GM19452 (cell line): ENCODE results near the gene RND2.

Experiments used
- ATAC-seq: cut with Tn5 transposase; IDR thresholded peaks from one replicate; pipeline ENCODE4 v1.9.1; 2021; ENCODE audit not compliant: unreplicated experiment

The RND2 gene

GRCh38 chr17:43006639-43007551, 18.1 kb upstream of the RND2 start, which contains the start of gene IFI35:
Gene IFI35, plus strand, starts transcription at chr17:43006784. Its CDS starts 164 bp downstream, at chr17:43006948.
- peak; percentile 93 for ATAC-seq

GRCh38 chr17:43010667-43011308, 14.2 kb upstream of the RND2 start:
- no peak for ATAC-seq

- ATAC-seq: no peak
Measured at GRCh38 chr17:43011728-43012472, 13.1 kb upstream of the RND2 start.

GRCh38 chr17:43013296-43013695, 11.7 kb upstream of the RND2 start:
- ATAC-seq: no peak

GRCh38 chr17:43014020-43014648, 10.9 kb upstream of the RND2 start:
- no peak for ATAC-seq

GRCh38 chr17:43014649-43015542, 10.1 kb upstream of the RND2 start:
- ATAC-seq: no peak

- ATAC-seq: no peak
Measured at GRCh38 chr17:43015579-43015978, 9.5 kb upstream of the RND2 start.

- no peak for ATAC-seq
Measured at GRCh38 chr17:43016216-43016615, 8.8 kb upstream of the RND2 start.

- ATAC-seq: no peak
Measured at GRCh38 chr17:43018008-43018853, 6.8 kb upstream of the RND2 start.

- no peak for ATAC-seq
Measured at GRCh38 chr17:43018932-43019331, 6.1 kb upstream of the RND2 start.

- ATAC-seq: no peak
Measured at GRCh38 chr17:43019418-43019817, 5.6 kb upstream of the RND2 start.

- ATAC-seq: no peak
Measured at GRCh38 chr17:43020030-43020621, 4.9 kb upstream of the RND2 start.

- ATAC-seq: no peak
Measured at GRCh38 chr17:43020789-43021740, 4.0 kb upstream of the RND2 start.

GRCh38 chr17:43021741-43022512, 3.1 kb upstream of the RND2 start, which contains the start of gene VAT1:
Gene VAT1, minus strand, starts transcription at chr17:43022385. Its CDS starts 63 bp downstream, at chr17:43022322.
- ATAC-seq: no peak

GRCh38 chr17:43025290-43025657, 243 bp downstream of the RND2 start:
- ATAC-seq: no peak

GRCh38 chr17:43025766-43026537, 921 bp downstream of the RND2 start:
- ATAC-seq: no peak
